ENCODE results near the gene USHBP1.
A peak's percentile ranks its signal among the peaks of the same experiment; 100 is the strongest.

USHBP1 gene

GRCh38 chr19:17211547-17212446 lies 52.7 kb downstream of the USHBP1 start:
- no peak for DNase-seq

GRCh38 chr19:17210296-17210695 lies 54.2 kb downstream of the USHBP1 start:
- DNase-seq, result no peak

- peak in 3 of 6 experiments; percentile 13 to 34 (median 32) for DNase-seq
Measured at GRCh38 chr19:17209126-17210036, 55.2 kb downstream of the USHBP1 start.

- DNase-seq, result no peak
Measured at GRCh38 chr19:17206736-17207581, 57.6 kb downstream of the USHBP1 start.

GRCh38 chr19:17205237-17206140 lies 59.1 kb downstream of the USHBP1 start:
- DNase-seq, result peak; percentile 19 to 66 (median 59)

- DNase-seq, result no peak
Measured at GRCh38 chr19:17202713-17203112, 61.8 kb downstream of the USHBP1 start.

- no peak for DNase-seq
Measured at GRCh38 chr19:17202249-17202648, 62.3 kb downstream of the USHBP1 start.

GRCh38 chr19:17200408-17201079 lies 64.0 kb downstream of the USHBP1 start:
- DNase-seq, result no peak

Measured in stimulated activated naive CD4-positive, alpha-beta T cell (primary cell).